HEK293 (cell line): ENCODE results near the gene TRAPPC5.

ENCODE experiments used
- CTCF ChIA-PET: fragments of 350-600 bp; formaldehyde crosslinking; extraction: SDS; loops from one replicate; lab custom pipeline; 2021; ENCODE audit warnings: antibody characterized with exemption; lab: Yijun Ruan, JAX
- POLR2A ChIA-PET: fragments of 300-600 bp; formaldehyde crosslinking; extraction: SDS; loops from one replicate; lab custom pipeline; 2020; ENCODE audit warnings: antibody characterized with exemption, inconsistent platforms; lab: Yijun Ruan, JAX
- H3K27ac ChIP-seq: fragments of 200-500 bp; sonication (Bioruptor generic); 2 replicates; pipeline ENCODE4 v1.5.1; 2014; ENCODE audit warnings: low read depth, low read length, control low read depth, inconsistent platforms; ENCODE audit errors: extremely low read depth
- H3K36me3 ChIP-seq, 2 experiments: fragments of 200-500 bp in 1 of 2; sonication (Bioruptor generic) in 1 of 2; 1 replicate in 1 of 2; 2 replicates in 1 of 2; pipeline ENCODE4 v1.5.1; 2014 to 2017; ENCODE audit warnings: inconsistent platforms in 2 of 2, low read length in 2 of 2; ENCODE audit not compliant: control insufficient read depth in 2 of 2, insufficient read depth in 1 of 2
- H3K4me1 ChIP-seq: fragments of 200-500 bp; sonication (Bioruptor generic); 2 replicates; pipeline ENCODE4 v1.5.1; 2014; ENCODE audit warnings: mild to moderate bottlenecking, low read length, inconsistent platforms; ENCODE audit not compliant: control insufficient read depth, insufficient read depth
- H3K4me3 ChIP-seq: 2 replicates; pipeline ENCODE4 v1.5.1; 2011; ENCODE audit warnings: low read depth, mild to moderate bottlenecking, control low read depth, low read length, moderate library complexity
- H3K9me3 ChIP-seq: fragments of 200-500 bp; sonication (Bioruptor generic); 2 replicates; pipeline ENCODE4 v1.5.1; 2014; ENCODE audit warnings: low read depth, low read length, inconsistent platforms; ENCODE audit not compliant: control insufficient read depth, insufficient read depth
- BCL11B ChIP-seq: fragments of 450-650 bp; formaldehyde crosslinking; IDR thresholded peaks from 2 replicates; pipeline ENCODE4 v1.5.1; 2016; ENCODE audit warnings: low read depth, missing biosample characterization, missing genetic modification characterization
- SP3 ChIP-seq: fragments of 450-650 bp; formaldehyde crosslinking; IDR thresholded peaks from 2 replicates; pipeline ENCODE4 v1.5.1; 2016; ENCODE audit warnings: missing biosample characterization, missing genetic modification characterization
- ZFP3 ChIP-seq: fragments of 450-650 bp; formaldehyde crosslinking; IDR thresholded peaks from 2 replicates; pipeline ENCODE4 v1.5.1; 2016; ENCODE audit warnings: low read depth, missing biosample characterization, missing genetic modification characterization
- ZNF112 ChIP-seq: fragments of 450-650 bp; formaldehyde crosslinking; IDR thresholded peaks from 2 replicates; pipeline ENCODE4 v1.5.0; 2017; ENCODE audit warnings: missing biosample characterization, missing genetic modification characterization
- ZNF16 ChIP-seq: fragments of 450-650 bp; formaldehyde crosslinking; IDR thresholded peaks from 2 replicates; pipeline ENCODE4 v1.5.1; 2016; ENCODE audit warnings: low read depth, missing biosample characterization, missing genetic modification characterization
- ZNF433 ChIP-seq: fragments of 450-650 bp; formaldehyde crosslinking; IDR thresholded peaks from 2 replicates; pipeline ENCODE4 v1.5.1; 2016; ENCODE audit warnings: missing biosample characterization, missing genetic modification characterization, low read depth
- ZNF621 ChIP-seq: fragments of 450-650 bp; formaldehyde crosslinking; IDR thresholded peaks from 2 replicates; pipeline ENCODE4 v1.5.1; 2017; ENCODE audit warnings: missing biosample characterization, missing genetic modification characterization
- ZNF664 ChIP-seq: fragments of 450-650 bp; formaldehyde crosslinking; IDR thresholded peaks from 2 replicates; pipeline ENCODE4 v1.5.1; 2016; ENCODE audit warnings: missing biosample characterization, missing genetic modification characterization
- TF ChIP-seq, protein P1 (sequence below): fragments of 450-650 bp; formaldehyde crosslinking; IDR thresholded peaks from 2 replicates; pipeline ENCODE4 v1.5.1; 2016; ENCODE audit warnings: missing biosample characterization, missing genetic modification characterization
- TF ChIP-seq, protein P2 (sequence below): fragments of 450-650 bp; formaldehyde crosslinking; IDR thresholded peaks from 2 replicates; pipeline ENCODE4 v1.5.1; 2016; ENCODE audit warnings: missing biosample characterization, missing genetic modification characterization
- TF ChIP-seq, protein P3 (sequence below): fragments of 450-650 bp; formaldehyde crosslinking; IDR thresholded peaks from 2 replicates; pipeline ENCODE4 v1.5.1; 2016; ENCODE audit warnings: missing biosample characterization, missing genetic modification characterization
- TF ChIP-seq, protein P4 (sequence below): fragments of 450-650 bp; formaldehyde crosslinking; IDR thresholded peaks from 2 replicates; pipeline ENCODE4 v1.5.1; 2016; ENCODE audit warnings: missing biosample characterization, missing genetic modification characterization
- TF ChIP-seq, protein P5 (sequence below): fragments of 450-650 bp; formaldehyde crosslinking; IDR thresholded peaks from 2 replicates; pipeline ENCODE4 v1.5.1; 2016; ENCODE audit warnings: missing biosample characterization, missing genetic modification characterization, borderline replicate concordance
- TF ChIP-seq, protein P6 (sequence below): fragments of 450-650 bp; formaldehyde crosslinking; IDR thresholded peaks from 2 replicates; pipeline ENCODE4 v1.5.1; 2017; ENCODE audit warnings: missing biosample characterization, missing genetic modification characterization

The TRAPPC5 gene

DNA sequence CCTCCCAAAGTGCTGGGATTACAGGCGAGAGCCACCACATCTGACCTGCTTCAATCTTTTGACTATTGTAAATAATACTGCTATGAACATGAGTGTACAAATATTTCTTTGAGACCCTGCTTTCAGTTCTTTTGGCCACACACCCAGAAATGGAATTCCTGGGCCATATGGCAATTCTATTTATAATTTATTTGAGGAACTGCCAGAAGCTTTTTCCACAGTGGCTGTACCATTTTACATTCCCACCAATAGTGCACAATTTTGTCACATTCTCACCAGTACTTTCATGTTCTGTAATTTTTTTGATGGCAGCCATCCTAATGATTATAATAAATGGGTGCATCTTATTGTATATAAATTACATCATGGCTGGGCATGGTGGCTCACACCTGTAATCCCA is 35.0 kb downstream of the TRAPPC5 start (continued):
- TF ChIP-seq, protein P1, sequence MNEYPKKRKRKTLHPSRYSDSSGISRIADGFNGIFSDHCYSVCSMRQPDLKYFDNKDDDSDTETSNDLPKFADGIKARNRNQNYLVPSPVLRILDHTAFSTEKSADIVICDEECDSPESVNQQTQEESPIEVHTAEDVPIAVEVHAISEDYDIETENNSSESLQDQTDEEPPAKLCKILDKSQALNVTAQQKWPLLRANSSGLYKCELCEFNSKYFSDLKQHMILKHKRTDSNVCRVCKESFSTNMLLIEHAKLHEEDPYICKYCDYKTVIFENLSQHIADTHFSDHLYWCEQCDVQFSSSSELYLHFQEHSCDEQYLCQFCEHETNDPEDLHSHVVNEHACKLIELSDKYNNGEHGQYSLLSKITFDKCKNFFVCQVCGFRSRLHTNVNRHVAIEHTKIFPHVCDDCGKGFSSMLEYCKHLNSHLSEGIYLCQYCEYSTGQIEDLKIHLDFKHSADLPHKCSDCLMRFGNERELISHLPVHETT (tag by site-specific recombination) = no peak

DNA sequence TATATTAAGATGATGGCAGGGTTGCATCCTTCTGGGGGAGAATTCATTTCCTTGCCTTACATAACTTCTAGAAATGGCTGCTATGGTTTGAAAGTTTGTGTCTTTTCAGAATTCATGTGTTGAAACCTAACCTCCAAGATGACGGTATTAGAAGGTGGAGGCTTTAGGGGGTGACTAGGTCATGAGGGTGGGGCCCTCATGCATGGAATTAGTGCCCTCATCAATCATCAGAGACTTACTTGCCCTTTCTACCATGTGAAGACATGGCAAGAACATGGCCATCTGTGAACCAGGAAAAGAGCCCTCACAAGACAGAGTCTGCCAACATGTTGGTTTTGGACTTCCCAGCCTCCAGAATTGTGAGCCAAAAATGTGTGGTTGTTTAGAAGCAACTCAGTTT is 36.1 kb downstream of the TRAPPC5 start:
- ChIA-PET POLR2A (interaction anchor here (0.6 kb wide), 1 partner anchor 150 kb away, joined by 4 read pairs; no protein-coding TSS in a partner anchor), CTCF (no interaction called here)
- TF ChIP-seq ZFP3 (tag by site-specific recombination) = no peak
- TF ChIP-seq, protein P2, sequence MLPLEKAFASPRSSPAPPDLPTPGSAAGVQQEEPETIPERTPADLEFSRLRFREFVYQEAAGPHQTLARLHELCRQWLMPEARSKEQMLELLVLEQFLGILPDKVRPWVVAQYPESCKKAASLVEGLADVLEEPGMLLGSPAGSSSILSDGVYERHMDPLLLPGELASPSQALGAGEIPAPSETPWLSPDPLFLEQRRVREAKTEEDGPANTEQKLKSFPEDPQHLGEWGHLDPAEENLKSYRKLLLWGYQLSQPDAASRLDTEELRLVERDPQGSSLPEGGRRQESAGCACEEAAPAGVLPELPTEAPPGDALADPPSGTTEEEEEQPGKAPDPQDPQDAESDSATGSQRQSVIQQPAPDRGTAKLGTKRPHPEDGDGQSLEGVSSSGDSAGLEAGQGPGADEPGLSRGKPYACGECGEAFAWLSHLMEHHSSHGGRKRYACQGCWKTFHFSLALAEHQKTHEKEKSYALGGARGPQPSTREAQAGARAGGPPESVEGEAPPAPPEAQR = no peak
- no peak for TF ChIP-seq ZNF621 (tag by site-specific recombination)
- TF ChIP-seq, protein P3, sequence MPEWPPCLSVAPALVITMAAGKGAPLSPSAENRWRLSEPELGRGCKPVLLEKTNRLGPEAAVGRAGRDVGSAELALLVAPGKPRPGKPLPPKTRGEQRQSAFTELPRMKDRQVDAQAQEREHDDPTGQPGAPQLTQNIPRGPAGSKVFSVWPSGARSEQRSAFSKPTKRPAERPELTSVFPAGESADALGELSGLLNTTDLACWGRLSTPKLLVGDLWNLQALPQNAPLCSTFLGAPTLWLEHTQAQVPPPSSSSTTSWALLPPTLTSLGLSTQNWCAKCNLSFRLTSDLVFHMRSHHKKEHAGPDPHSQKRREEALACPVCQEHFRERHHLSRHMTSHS = no peak
- TF ChIP-seq ZNF433 (tag by site-specific recombination) = no peak
- TF ChIP-seq, protein P4, sequence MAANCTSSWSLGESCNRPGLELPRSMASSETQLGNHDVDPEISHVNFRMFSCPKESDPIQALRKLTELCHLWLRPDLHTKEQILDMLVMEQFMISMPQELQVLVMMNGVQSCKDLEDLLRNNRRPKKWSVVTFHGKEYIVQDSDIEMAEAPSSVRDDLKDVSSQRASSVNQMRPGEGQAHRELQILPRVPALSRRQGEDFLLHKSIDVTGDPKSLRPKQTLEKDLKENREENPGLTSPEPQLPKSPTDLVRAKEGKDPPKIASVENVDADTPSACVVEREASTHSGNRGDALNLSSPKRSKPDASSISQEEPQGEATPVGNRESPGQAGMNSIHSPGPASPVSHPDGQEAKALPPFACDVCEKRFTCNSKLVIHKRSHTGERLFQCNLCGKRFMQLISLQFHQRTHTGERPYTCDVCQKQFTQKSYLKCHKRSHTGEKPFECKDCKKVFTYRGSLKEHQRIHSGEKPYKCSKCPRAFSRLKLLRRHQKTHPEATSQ = no peak
- no peak for TF ChIP-seq SP3 (tag by site-specific recombination)
- TF ChIP-seq, protein P5, sequence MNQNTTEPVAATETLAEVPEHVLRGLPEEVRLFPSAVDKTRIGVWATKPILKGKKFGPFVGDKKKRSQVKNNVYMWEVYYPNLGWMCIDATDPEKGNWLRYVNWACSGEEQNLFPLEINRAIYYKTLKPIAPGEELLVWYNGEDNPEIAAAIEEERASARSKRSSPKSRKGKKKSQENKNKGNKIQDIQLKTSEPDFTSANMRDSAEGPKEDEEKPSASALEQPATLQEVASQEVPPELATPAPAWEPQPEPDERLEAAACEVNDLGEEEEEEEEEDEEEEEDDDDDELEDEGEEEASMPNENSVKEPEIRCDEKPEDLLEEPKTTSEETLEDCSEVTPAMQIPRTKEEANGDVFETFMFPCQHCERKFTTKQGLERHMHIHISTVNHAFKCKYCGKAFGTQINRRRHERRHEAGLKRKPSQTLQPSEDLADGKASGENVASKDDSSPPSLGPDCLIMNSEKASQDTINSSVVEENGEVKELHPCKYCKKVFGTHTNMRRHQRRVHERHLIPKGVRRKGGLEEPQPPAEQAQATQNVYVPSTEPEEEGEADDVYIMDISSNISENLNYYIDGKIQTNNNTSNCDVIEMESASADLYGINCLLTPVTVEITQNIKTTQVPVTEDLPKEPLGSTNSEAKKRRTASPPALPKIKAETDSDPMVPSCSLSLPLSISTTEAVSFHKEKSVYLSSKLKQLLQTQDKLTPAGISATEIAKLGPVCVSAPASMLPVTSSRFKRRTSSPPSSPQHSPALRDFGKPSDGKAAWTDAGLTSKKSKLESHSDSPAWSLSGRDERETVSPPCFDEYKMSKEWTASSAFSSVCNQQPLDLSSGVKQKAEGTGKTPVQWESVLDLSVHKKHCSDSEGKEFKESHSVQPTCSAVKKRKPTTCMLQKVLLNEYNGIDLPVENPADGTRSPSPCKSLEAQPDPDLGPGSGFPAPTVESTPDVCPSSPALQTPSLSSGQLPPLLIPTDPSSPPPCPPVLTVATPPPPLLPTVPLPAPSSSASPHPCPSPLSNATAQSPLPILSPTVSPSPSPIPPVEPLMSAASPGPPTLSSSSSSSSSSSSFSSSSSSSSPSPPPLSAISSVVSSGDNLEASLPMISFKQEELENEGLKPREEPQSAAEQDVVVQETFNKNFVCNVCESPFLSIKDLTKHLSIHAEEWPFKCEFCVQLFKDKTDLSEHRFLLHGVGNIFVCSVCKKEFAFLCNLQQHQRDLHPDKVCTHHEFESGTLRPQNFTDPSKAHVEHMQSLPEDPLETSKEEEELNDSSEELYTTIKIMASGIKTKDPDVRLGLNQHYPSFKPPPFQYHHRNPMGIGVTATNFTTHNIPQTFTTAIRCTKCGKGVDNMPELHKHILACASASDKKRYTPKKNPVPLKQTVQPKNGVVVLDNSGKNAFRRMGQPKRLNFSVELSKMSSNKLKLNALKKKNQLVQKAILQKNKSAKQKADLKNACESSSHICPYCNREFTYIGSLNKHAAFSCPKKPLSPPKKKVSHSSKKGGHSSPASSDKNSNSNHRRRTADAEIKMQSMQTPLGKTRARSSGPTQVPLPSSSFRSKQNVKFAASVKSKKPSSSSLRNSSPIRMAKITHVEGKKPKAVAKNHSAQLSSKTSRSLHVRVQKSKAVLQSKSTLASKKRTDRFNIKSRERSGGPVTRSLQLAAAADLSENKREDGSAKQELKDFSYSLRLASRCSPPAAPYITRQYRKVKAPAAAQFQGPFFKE = no peak
- TF ChIP-seq ZNF664 (tag by site-specific recombination) = no peak
- TF ChIP-seq ZNF16 (tag by site-specific recombination) = no peak
- H3K4me3 ChIP-seq = no peak overlapping the region
- H3K27ac ChIP-seq = no peak overlapping the region
- H3K36me3 ChIP-seq = no peaks in the 10 kb centered on the region
- H3K4me1 ChIP-seq = no peaks in the 10 kb centered on the region
- no peaks in the 10 kb centered on the region for H3K9me3 ChIP-seq

DNA sequence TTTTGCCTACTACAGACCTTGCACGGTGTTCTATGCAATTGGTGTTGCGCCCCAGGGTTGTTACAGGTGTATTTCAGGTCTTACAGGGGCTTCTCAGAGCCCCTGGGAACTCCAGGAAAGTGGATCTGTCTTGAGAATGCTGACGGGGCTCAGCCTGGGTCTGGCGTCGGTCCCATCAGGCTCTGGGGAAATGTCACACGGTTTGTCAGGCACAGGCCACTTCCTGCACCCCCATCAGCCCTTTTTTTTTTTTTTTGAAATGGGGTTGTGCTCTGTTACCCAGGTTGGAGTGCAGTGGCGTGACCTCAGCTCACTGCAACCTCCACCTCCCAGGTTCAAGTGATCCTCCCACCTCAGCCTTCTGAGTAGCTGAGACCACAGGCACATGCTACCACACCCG is 38.0 kb downstream of the TRAPPC5 start:
- no peak overlapping the region for H3K27ac ChIP-seq
- TF ChIP-seq BCL11B (no peak), ZNF112 (tag by site-specific recombination) (no peak)
- TF ChIP-seq, protein P6, sequence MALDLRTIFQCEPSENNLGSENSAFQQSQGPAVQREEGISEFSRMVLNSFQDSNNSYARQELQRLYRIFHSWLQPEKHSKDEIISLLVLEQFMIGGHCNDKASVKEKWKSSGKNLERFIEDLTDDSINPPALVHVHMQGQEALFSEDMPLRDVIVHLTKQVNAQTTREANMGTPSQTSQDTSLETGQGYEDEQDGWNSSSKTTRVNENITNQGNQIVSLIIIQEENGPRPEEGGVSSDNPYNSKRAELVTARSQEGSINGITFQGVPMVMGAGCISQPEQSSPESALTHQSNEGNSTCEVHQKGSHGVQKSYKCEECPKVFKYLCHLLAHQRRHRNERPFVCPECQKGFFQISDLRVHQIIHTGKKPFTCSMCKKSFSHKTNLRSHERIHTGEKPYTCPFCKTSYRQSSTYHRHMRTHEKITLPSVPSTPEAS = no peak
- TF ChIP-seq, protein P3 = no peak
- no peaks in the 10 kb centered on the region for H3K4me1 ChIP-seq
- H3K4me3 ChIP-seq = no peak overlapping the region
- H3K36me3 ChIP-seq = no peaks in the 10 kb centered on the region
- POLR2A ChIA-PET = no interaction called here
- CTCF ChIA-PET = interaction anchor here (0.6 kb wide), 1 partner anchor 81 kb away, joined by 3 read pairs; no protein-coding TSS in a partner anchor
- H3K9me3 ChIP-seq = no peaks in the 10 kb centered on the region
